H4 (cell line): Measurements from ENCODE around the gene GPATCH2L. TPM values are rescaled to one million over a fixed set of nuclear protein-coding genes. Genes with fewer than 3 reads are reported as not detected.

Experiments used
- DNase-seq: peaks from one replicate; pipeline ENCODE4 v3.0.0-alpha.2; 2015; ENCODE audit warnings: low spot score
- total RNA-seq: library from RNA; depleted of rRNA; stranded (reverse); fragments of >200 nt; shearing (Covaris generic); gene quantifications from 2 replicates; pipeline ENCODE4 v1.2.3, GENCODE V29; 2014

GPATCH2L gene
- total RNA-seq, 1 experiment from 2014 or later = 25.7 TPM

DNA sequence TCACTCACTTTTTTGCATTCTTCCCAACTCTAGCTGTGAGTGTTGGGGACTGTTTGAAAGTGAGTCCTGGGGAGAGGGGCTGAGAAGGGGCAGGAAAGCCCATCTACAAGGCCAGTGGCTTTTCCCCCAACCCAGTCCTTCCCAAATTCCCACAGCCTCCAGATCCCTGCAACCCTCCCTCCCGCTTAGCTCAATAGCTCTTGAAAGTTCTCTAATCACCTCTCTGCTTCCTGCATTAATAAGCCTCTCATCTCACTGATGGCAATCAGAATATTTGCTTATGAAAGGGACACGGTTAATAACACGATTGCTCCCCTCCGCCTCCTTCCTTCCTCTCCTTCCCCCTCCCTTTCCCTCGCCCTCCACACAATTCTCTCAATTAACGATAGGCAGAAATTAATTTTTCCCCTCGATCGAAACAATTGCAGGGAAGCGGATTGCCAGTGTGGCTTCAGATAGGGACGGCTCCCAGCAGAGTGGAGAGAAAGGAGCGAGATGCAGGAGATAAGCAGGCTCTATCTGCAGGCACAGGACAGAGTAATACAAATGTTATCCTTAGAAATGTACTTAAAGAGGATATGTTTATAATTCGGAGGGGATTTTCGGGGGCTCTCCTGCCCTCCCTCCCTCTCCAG is 15.1 kb upstream of the GPATCH2L start:
- DNase-seq = no peak

DNA sequence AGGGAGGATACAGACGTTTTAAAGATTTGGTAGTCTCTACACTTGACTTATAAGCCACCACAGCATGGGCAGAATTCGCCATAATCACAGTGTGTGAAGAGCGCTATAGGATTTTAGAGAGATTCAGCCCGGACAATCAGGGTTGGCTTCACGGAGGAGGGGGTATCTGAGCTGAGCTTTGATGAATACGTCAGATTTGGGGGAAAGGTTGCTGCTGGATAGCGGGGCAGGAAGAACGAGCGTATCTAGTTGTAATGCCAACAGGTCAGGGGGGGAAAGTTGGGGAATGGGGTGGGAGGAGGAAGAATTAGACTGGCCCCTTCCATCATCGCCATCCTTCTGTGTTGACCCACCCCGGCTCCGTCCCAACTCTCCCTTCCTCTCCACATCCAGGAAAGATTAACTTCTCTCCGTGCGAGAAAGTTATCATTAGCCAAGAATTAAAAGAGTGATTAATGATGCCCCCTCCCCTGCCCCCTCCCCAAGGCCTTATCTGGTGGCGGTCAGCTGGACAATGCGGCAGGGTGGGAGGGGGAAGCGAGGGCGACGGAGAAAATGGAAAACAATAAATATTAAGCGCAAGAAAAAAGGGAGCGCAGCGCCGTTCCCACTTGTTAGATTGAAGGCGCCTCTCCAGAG is 13.5 kb upstream of the GPATCH2L start:
- DNase-seq = no peak

DNA sequence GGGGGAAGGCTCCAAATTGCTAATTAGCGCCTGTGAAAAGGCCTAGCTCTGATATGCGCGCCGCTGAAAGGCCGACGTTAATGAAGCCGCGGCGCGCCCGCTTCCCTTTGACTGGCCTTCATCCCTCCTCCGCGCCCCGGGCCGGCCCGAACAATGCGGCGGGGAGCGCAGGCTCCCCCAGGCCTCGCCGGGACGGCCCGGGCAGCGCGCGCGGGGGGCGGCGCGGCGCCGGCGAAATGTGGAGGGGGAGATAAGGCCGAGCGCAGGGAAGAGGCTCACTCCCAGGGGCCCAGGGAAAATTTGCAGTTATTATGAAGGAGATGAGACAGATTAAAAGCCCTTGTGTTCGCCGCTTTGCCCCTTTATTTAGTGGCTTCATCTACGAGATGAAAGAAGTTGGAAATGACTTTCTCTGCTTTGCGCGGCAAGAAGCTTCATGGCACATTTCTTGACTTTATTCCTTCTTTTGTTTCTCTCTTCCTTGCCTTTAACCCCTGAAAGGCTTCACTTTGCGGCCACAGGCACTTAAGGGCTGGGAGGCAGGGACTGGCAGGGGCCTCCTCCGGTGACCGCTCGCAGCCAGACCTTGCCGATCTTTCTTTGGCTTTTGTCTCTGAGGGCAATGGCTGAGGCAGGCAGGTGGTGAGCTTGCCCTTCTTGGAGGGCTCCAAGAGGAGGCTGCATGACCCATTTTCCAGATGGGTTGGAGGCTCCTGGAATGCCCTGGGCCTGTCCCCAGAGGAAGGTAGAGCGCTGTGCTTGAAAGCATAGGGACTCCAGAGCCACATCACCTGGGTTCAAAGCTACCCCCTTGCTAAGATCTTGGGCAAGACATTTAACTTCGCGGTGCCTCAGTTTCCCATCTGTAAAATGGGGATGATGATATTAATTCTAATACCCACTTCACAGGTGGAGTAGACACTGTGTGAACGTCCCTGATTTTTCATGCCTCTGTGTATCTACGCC is 12.7 kb upstream of the GPATCH2L start:
- DNase-seq = no peak

GRCh38 chr14:76143642-76144041 is 8.1 kb upstream of the GPATCH2L start:
- no peak for DNase-seq

DNA sequence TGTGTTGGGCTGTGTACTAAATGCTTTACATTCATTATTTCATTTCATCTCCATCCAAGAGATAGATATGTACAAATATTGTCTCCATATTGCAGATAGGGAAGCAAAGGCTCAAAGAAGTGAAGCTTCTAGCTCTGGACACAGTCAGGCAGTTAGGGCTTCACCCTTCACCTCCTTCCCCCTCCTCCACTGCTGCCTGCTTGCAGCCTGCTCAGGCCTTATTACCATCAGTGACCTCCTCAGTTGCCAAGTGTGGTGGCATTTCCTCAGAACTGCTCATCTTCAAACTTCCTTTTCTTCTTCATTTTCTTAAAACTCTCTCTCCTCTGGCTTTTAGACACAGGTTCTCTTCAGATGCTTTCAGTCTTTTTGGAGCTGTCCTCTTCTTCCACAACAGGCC is 4.7 kb upstream of the GPATCH2L start:
- no peak for DNase-seq

GRCh38 chr14:76149196-76149595 is 2.5 kb upstream of the GPATCH2L start:
- no peak for DNase-seq

GRCh38 chr14:76152333-76152681 is 585 bp downstream of the GPATCH2L start:
- DNase-seq = peak; percentile 81

- no peak for DNase-seq
Measured at GRCh38 chr14:76153919-76154318, 2.2 kb downstream of the GPATCH2L start.

DNA sequence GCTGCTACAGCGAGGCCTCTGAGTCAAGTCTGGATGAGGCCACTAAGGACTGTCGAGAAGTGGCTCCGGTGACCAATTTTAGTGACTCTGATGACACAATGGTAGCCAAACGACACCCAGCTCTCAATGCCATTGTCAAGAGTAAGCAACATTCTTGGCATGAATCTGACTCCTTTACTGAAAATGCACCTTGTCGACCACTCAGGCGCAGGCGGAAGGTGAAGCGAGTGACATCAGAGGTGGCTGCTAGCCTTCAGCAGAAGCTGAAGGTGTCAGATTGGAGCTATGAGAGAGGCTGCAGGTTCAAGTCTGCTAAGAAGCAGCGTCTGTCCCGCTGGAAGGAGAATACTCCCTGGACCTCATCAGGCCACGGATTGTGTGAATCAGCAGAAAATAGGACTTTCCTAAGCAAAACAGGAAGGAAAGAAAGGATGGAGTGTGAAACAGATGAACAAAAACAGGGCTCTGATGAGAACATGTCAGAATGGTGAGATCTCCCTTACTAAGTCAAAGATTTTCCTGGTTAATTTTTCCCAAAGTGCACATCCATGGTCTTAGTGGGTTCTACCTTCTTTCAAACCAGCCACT is 2.9 kb downstream of the GPATCH2L start:
- DNase-seq = no peak

GRCh38 chr14:76163668-76164363 is 12.1 kb downstream of the GPATCH2L start:
- no peak for DNase-seq

GRCh38 chr14:76168531-76168930 is 16.8 kb downstream of the GPATCH2L start:
- DNase-seq = no peak

- no peak for DNase-seq
Measured at GRCh38 chr14:76169776-76170175, 18.1 kb downstream of the GPATCH2L start.

DNA sequence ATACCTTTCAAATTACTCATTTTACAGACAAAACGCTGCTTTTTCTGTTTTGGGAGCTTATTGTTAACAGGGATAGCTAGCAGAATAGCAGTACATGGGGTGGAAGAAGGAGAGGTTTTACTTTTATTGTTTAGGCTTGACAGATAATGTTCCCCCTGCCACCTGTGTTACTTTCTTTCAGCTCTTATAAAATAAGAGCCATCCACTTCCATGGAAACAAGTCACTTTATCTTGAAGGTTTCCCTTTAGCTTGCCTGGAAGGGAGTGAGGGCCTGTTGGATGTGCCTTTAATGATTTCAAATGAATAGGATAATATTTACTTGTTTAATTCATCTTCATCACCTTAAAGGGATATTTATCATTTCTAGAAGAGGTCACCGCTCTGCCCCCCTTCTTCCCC is 23.3 kb downstream of the GPATCH2L start:
- DNase-seq = no peak

DNA sequence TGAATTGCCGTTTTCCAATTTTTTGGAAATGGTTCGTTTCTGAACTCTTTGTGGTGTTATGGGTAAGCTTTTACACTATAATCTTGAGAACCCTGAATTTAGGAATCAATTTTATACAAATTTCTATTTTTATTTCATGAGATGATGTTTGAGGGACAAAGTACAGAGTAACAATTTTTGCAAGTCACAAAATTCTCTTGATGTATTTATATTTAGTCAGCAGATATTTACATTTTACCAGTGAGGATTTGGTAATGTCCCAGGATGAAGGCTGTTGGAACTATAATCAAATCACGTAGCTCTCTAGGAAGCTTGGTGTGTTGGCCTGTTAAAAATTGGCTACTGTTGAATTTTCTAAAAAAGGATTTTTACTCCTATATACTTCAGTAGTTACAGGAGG is 24.2 kb downstream of the GPATCH2L start:
- DNase-seq = no peak

DNA sequence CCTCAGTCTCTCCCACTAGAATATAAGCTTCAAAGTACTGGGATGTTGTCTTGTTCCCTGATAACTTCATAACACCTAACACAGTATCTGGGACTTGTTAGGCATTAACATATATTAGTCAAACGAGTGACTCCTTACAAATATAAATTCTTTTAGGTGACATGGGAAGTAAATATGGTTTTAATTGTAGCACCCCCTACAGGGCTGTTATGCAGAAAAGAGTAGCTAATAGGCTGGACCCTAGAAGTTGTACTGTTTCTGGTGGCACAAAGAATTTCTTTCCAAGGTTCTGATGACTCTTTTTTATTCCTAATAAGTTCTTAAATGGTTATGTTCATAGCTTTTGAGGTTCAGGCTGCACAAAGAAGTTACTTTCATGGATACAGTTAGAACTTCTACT is 29.8 kb downstream of the GPATCH2L start:
- DNase-seq = no peak

DNA sequence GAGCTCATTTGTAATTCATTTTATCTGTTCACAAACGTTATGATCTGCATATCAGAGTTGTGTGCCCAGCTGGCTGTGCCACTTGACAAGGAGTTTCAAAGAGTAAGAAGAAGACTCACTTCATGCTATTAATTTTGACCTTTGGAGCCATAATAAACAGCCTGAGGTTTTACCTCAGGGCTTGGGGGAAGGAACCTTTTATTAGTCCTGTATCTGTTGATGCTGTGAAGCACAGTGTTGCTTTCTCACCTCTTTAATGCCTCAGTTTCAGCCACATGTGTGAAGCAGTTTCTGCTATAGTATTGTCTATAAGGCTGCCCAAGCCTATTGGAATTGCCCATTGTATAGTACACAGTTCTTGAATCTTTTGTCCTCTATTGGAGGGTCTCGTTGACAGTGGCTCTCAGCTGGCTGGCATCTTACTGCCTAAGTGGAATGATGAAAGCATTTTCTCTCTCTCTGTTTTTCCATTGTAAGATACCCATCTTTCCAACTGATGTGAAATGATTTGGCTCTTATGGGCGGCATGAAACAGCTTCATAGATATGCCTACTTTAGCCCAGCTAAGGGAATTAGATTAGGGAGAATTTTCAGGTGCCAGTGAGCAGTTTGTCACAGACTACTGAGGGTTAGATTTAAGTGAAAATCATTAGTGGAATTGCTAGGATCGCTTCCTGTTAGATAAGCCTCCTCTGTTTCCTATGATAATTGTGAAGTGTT is 34.7 kb downstream of the GPATCH2L start:
- no peak for DNase-seq

DNA sequence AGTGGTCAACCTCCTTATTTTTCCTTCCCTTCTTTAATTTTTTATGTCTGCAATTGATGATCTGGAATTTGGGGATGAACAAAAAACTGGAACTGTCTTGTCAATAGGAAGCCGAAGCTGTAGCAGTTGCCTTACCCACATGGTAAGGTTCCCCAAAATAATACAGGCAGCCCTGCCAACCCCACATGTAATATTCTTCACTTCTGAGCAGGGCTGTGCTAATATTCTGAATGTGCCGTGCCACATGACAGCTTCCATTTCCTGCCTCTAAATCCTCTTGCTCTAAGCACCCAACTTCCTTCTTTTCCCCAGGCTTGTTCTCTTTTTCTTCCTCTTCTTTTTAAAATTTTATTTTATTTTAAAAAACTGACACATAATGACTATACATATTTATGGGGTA is 39.6 kb downstream of the GPATCH2L start:
- no peak for DNase-seq

GRCh38 chr14:76193696-76194095 is 42.0 kb downstream of the GPATCH2L start:
- DNase-seq = no peak

DNA sequence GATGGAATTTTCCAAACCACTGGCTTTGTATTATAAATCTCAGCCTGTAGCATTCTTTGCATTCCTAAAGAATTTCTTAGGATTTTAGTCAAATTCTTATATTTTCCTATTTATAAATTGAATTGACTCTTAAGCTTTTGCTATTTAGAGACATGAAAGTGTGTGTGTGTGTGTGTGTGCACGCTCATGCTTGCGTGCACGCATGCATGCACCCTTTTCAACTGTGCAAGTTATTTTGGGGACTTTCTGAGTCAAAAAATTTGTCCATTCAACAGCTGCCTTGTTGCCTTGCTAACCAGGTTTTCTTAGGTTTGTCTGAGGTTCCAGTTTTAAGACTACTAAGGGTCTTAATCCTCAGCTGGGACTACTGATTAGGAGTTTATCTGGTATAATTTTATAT is 42.6 kb downstream of the GPATCH2L start:
- no peak for DNase-seq

- DNase-seq = no peak
Measured at GRCh38 chr14:76195003-76195402, 43.3 kb downstream of the GPATCH2L start.
